Nephron progenitor cell (in vitro differentiated cells): ENCODE measurements around the gene EGLN2.

ENCODE experiments used
- DNase-seq: peaks from one replicate; pipeline ENCODE4 v3.0.0; 2021
- H3K27ac Mint-ChIP-seq: 2 replicates; pipeline ENCODE4 v1.8.0; 2021; ENCODE audit warnings: mild to moderate bottlenecking, moderate library complexity, mixed read lengths
- H3K27me3 Mint-ChIP-seq: 2 replicates; pipeline ENCODE4 v1.8.0; 2021; ENCODE audit warnings: mild to moderate bottlenecking, low read depth, mixed read lengths; ENCODE audit not compliant: poor library complexity
- H3K36me3 Mint-ChIP-seq: 2 replicates; pipeline ENCODE4 v1.8.0; 2021; ENCODE audit warnings: low read depth, mixed read lengths
- H3K4me1 Mint-ChIP-seq: 2 replicates; pipeline ENCODE4 v1.8.0; 2021; ENCODE audit warnings: mixed read lengths
- H3K4me3 Mint-ChIP-seq: 2 replicates; pipeline ENCODE4 v1.8.0; 2021; ENCODE audit warnings: mild to moderate bottlenecking, moderate library complexity, mixed read lengths
- H3K9me3 Mint-ChIP-seq: 2 replicates; pipeline ENCODE4 v1.8.0; 2021; ENCODE audit warnings: mild to moderate bottlenecking, moderate library complexity, mixed read lengths
- TF ChIP-seq, protein P1 (sequence below): fragments of 200-600 bp; sonication (generic); IDR thresholded peaks from 2 replicates; pipeline ENCODE4 v1.5.0; 2021; ENCODE audit warnings: antibody characterized with exemption

The EGLN2 gene

DNA sequence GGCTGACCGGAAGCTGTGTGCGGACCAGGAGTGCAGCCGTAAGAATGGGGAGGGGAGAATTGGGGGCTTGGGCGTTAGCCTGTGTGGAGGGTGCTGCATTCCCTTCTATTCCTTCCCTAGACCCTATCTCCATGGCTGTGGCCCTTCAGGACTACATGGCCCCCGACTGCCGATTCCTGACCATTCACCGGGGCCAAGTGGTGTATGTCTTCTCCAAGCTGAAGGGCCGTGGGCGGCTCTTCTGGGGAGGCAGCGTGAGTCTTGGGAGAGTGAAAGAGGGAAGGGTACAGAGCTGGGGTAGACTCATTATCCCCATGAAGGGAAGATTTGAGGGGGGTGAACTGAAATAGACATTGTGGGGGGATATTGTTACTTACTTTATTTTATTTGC is 23.4 kb upstream of the EGLN2 start:
- DNase-seq: no peak
- Mint-ChIP-seq H3K27ac (no peak overlapping the region), H3K36me3 (peaks cover 16% of the 10 kb centered on the region), H3K4me1 (peaks cover 24% of the 10 kb centered on the region), H3K4me3 (peak overlapping the region; percentile 65), H3K9me3 (no peaks in the 10 kb centered on the region), H3K27me3 (peaks cover 2% of the 10 kb centered on the region)
- TF ChIP-seq, protein P1, sequence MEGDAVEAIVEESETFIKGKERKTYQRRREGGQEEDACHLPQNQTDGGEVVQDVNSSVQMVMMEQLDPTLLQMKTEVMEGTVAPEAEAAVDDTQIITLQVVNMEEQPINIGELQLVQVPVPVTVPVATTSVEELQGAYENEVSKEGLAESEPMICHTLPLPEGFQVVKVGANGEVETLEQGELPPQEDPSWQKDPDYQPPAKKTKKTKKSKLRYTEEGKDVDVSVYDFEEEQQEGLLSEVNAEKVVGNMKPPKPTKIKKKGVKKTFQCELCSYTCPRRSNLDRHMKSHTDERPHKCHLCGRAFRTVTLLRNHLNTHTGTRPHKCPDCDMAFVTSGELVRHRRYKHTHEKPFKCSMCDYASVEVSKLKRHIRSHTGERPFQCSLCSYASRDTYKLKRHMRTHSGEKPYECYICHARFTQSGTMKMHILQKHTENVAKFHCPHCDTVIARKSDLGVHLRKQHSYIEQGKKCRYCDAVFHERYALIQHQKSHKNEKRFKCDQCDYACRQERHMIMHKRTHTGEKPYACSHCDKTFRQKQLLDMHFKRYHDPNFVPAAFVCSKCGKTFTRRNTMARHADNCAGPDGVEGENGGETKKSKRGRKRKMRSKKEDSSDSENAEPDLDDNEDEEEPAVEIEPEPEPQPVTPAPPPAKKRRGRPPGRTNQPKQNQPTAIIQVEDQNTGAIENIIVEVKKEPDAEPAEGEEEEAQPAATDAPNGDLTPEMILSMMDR: no peak

DNA sequence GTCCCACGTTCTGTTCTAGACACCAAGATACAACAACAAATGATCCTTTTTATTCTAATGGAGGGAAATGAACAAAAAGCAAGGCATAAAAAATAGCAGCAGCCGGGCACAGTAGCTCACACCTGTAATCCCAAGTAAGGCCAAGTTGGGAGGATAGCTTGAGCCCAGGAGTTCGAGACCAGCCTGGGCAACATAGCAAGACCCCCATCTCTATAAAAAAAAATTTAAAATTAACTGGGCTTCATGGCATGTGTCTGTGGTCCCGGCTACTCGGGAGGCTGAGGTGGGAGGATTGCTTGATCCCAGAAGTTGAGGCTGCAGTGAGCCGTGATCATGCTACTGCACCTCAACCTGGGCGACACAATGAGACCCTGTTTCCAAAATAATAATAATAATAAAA is 22.6 kb upstream of the EGLN2 start:
- Mint-ChIP-seq H3K4me1 (peaks cover 24% of the 10 kb centered on the region), H3K4me3 (peak overlapping the region; percentile 88), H3K36me3 (peaks cover 8% of the 10 kb centered on the region), H3K9me3 (no peaks in the 10 kb centered on the region), H3K27me3 (peaks cover 2% of the 10 kb centered on the region), H3K27ac (no peak overlapping the region)
- TF ChIP-seq, protein P1: no peak
- DNase-seq: no peak

DNA sequence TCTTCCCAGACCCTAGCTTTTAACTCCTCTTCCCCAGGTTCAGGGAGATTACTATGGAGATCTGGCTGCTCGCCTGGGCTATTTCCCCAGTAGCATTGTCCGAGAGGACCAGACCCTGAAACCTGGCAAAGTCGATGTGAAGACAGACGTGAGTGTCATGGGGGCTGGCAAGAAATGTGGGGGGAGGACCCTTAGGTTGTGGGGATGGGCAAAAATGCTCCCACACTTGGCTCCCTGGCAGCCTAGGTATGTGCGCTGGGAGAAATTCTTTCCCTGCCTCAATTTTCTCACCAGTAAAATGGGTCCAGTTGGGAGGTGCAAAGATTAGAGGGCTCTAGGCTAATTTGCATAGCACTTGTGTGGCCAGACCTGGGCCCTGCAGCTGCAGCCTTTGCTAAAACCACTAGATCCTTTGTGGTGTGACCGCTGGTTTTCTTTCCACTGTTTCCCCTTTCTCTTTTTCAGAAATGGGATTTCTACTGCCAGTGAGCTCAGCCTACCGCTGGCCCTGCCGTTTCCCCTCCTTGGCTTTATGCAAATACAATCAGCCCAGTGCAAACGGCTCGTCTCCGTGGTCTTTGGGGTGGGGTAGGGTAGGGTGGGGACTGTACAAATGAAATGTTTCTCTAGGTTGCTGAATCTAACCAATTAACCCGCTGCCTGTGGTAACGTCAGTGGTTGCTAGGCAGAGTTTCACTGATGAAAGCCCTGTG is 21.9 kb upstream of the EGLN2 start:
- TF ChIP-seq, protein P1: no peak
- Mint-ChIP-seq H3K27ac (peak overlapping the region; percentile 100), H3K9me3 (no peaks in the 10 kb centered on the region), H3K27me3 (peaks cover 2% of the 10 kb centered on the region), H3K4me1 (peaks cover 25% of the 10 kb centered on the region), H3K4me3 (peak overlapping the region; percentile 88), H3K36me3 (peaks cover 1% of the 10 kb centered on the region)
- DNase-seq: peak; percentile 89

DNA sequence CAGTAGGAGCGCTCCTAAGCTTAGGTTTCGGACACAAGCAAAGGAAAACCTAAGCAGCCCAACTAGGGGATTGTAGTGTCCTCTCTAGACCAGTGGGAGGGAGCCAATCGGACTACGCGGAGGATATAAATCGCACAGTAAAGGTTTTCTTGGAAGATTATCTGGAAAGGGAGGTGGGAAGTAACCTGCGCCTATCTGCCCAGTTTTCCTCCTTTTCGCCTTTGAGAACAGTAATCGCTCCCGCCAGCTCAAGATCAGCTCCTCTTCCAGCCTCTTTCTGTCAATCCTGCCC is 21.4 kb upstream of the EGLN2 start:
- DNase-seq: no peak
- TF ChIP-seq, protein P1: no peak
- peaks cover 28% of the 10 kb centered on the region for H3K4me1 Mint-ChIP-seq
- H3K27ac Mint-ChIP-seq: peak overlapping the region; percentile 100
- peak overlapping the region; percentile 88 for H3K4me3 Mint-ChIP-seq
- no peaks in the 10 kb centered on the region for H3K9me3 Mint-ChIP-seq
- no peaks in the 10 kb centered on the region for H3K36me3 Mint-ChIP-seq
- H3K27me3 Mint-ChIP-seq: peaks cover 2% of the 10 kb centered on the region

DNA sequence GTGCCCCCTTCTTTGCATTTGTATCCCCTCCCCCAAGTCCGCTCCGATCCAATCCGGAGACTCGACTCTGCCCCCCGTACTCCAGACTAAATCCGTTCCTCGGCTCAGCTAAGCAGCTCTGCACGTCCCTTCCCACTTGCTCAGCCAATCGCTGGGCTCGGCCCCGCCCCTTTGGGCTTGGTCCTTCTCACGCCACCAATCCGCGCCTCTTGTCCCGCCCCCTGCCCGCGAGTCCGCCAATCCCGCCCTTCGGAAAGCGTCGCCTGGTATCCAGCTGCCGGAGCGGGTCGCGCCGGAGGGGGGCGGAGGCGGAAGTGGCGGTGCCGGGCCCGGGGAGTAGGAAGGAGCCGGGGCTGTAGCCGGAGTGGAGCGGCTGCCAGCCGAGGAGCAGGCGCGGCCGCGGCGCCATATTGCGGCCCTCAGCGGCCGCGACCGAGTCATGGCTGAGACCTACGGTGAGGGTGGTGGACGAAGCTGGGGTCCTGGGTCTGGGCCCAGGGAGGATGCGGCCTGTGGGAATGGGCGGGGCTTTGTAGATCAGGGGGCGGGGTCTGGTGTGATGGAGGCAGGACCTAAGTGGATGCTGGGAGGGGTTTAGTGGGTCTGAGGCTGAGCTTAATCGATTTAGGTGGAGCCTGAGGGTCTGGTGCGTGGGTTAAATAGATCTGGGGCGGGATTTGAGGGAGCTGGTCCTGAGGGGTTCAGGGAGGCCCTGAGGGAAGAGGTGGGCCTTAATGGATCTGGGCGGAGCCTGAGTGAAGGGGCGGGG is 20.9 kb upstream of the EGLN2 start, which contains the start of gene RAB4B:
Gene RAB4B (plus strand): TSS at position 311 of the 769 bp plus-strand sequence. CDS start 129 bp downstream, at position 440.
- Mint-ChIP-seq H3K27me3 (peaks cover 2% of the 10 kb centered on the region), H3K36me3 (no peaks in the 10 kb centered on the region), H3K27ac (peak within 1 kb of the TSS; percentile 100), H3K4me3 (peak within 1 kb of the TSS; percentile 88), H3K9me3 (no peaks in the 10 kb centered on the region), H3K4me1 (peaks cover 29% of the 10 kb centered on the region)
- DNase-seq: peak; percentile 100
- TF ChIP-seq, protein P1: no peak
